M059J (cell line): ENCODE measurements around the gene ZDHHC24. TPM values are rescaled to one million over a fixed set of nuclear protein-coding genes. Genes with fewer than 3 reads are reported as not detected.

Experiments used
- DNase-seq: peaks from one replicate; pipeline ENCODE4 v3.0.0-alpha.2; 2012; ENCODE audit warnings: low read depth
- total RNA-seq: library from RNA; depleted of rRNA; stranded (reverse); fragments of >200 nt; shearing (Covaris generic); gene quantifications from 2 replicates; pipeline ENCODE4 v1.2.3, GENCODE V29; 2014; rRNA removed

Gene ZDHHC24
- total RNA-seq, 1 experiment from 2014 or later, result 36.2 TPM

DNA sequence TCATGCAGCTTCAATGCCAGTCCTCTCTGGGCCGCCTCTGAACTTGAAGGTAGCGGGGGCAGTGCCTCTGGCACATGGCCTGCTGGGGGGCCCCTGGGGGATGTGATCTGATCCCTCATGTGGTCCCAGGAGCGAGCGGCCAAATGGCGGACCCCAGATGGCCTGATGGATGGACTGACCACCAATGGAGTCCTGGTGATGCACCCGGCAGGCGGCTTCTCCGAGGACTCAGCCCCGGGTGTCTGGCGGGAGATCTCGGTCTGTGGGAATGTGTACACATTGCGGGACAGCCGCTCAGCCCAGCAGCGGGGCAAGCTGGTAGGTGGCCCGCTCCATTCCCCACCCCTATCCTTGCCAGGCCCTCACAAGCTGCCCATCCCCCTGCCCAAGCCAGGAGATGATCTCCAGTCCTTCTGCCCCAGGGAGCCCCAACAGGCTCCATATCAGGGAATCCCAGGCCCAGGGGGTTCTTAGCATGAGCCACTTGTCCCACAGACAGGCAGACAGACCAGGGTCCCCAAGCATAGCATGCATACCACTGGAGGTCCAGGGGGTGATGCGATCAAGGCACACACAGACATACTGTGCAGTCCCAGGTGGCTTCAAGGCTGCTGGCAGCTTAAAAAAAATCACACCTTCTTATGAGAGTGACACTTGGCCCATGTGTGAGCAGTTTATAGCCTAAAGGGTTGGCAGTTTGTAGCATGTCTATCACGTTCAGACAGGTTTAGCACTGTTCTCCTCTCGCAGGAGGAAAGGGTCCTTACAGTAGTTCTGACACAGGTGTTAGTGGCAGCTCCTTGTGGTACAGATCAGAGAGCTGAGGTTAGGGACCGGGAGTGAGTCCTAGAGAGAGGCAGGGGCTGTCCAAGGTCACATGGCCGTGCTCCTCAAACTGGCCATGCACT, 72.0 kb downstream of the ZDHHC24 start:
- DNase-seq, result no peak

DNA sequence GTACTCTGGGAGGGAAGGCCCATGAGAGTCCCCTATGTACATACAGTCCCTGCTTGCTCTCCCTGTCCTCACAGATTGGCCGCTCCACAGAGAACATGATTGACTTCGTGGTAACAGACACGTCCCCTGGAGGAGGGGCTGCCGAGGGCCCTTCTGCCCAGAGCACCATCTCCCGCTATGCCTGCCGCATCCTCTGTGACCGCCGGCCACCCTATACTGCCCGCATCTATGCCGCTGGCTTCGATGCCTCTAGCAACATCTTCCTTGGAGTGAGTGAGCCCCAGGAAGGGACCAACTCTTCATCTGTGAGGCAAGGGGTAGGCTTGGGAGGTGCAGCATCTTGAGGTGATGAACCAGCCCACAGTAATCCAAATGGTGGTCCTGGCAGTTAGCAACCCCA, 72.7 kb downstream of the ZDHHC24 start:
- no peak for DNase-seq

- DNase-seq, result no peak
These were observed 73.8 kb downstream of the ZDHHC24 start for GRCh38 chr11:66472054-66472453.

- no peak for DNase-seq
These were observed 74.7 kb downstream of the ZDHHC24 start for GRCh38 chr11:66471142-66471541.

Other genes starting within 250 kb of the ZDHHC24 start
- gene CD248, start 229.0 kb downstream of the ZDHHC24 start, total RNA-seq, result not detected in 2 replicates
- gene RIN1, start 209.6 kb downstream of the ZDHHC24 start, total RNA-seq, result 13.5 and 19.6 TPM in 2 replicates
- gene BRMS1, start 200.9 kb downstream of the ZDHHC24 start, total RNA-seq, result 80.9 and 93.6 TPM in 2 replicates
- gene B4GAT1, start 198.4 kb downstream of the ZDHHC24 start, total RNA-seq, result 33.0 and 40.3 TPM in 2 replicates
- gene SLC29A2, start 174.3 kb downstream of the ZDHHC24 start, total RNA-seq, result 1.6 and 6.1 TPM in 2 replicates
- gene NPAS4, start 125.0 kb downstream of the ZDHHC24 start, total RNA-seq, result not detected in 2 replicates
- gene MRPL11, start 107.2 kb downstream of the ZDHHC24 start, total RNA-seq, result 57.9 and 80.2 TPM in 2 replicates
- gene PELI3, start 79.1 kb downstream of the ZDHHC24 start, total RNA-seq, result 8.7 and 11.9 TPM in 2 replicates
- gene DPP3, start 65.6 kb downstream of the ZDHHC24 start, total RNA-seq, result 60.3 and 106 TPM in 2 replicates
- 24.6 and 34.3 TPM in 2 replicates for gene BBS1, start 35.4 kb downstream of the ZDHHC24 start, total RNA-seq
- gene ACTN3, start 855 bp upstream of the ZDHHC24 start, total RNA-seq, result not detected in 2 replicates
- 22.9 and 28.4 TPM in 2 replicates for gene CTSF, start 22.6 kb upstream of the ZDHHC24 start, total RNA-seq
- 0.17 TPM in 1 of 2 replicates, not detected in the other for gene CCDC87, start 47.0 kb upstream of the ZDHHC24 start, total RNA-seq
- gene CCS, start 47.1 kb upstream of the ZDHHC24 start, total RNA-seq, result 19.4 and 20.0 TPM in 2 replicates
- gene RBM14, start 70.6 kb upstream of the ZDHHC24 start, total RNA-seq, result 29.6 and 53.4 TPM in 2 replicates
- gene RBM4, start 92.7 kb upstream of the ZDHHC24 start, total RNA-seq, result 93.6 and 126 TPM in 2 replicates
- gene RBM4B, start 131.8 kb upstream of the ZDHHC24 start, total RNA-seq, result 25.7 and 27.3 TPM in 2 replicates
- 2.1 and 11.4 TPM in 2 replicates for gene SPTBN2, start 183.2 kb upstream of the ZDHHC24 start, total RNA-seq